SKM-1 treated with dmso at 0.1 percent for 144 hours (cell line): ENCODE data around the gene IL17RC.
"Not testable (repeated sequence)": the region's sequence is repeated elsewhere in the genome, so short reads cannot be mapped to it uniquely, and the experiment has no call there.

Experiments used
- DNase-seq: peaks from one replicate; lab custom pipeline; 2025; ENCODE audit not compliant: unreplicated experiment; lab: John Stamatoyannopoulos, UW

Gene IL17RC

GRCh38 chr3:9893739-9894138 is 23.2 kb upstream of the IL17RC start:
- no peak for DNase-seq

- DNase-seq, result not testable (repeated sequence)
These were observed 21.2 kb upstream of the IL17RC start for GRCh38 chr3:9895715-9896114.

GRCh38 chr3:9896755-9897407 is 20.0 kb upstream of the IL17RC start:
- not testable (repeated sequence) for DNase-seq

- DNase-seq, result no peak
These were observed 19.2 kb upstream of the IL17RC start for GRCh38 chr3:9897408-9898372.

- no peak for DNase-seq
These were observed 18.2 kb upstream of the IL17RC start for GRCh38 chr3:9898467-9899241.

GRCh38 chr3:9899289-9899791 is 17.6 kb upstream of the IL17RC start:
- no peak for DNase-seq

GRCh38 chr3:9900965-9901415 is 15.9 kb upstream of the IL17RC start:
- DNase-seq, result not testable (repeated sequence)

GRCh38 chr3:9901967-9902366 is 14.9 kb upstream of the IL17RC start:
- no peak for DNase-seq

GRCh38 chr3:9902372-9903237 is 14.3 kb upstream of the IL17RC start, which contains the start of gene IL17RE:
IL17RE (plus strand) TSS chr3:9902848; CDS start chr3:9902933, 85 bp downstream.
- no peak for DNase-seq

- no peak for DNase-seq
These were observed 13.7 kb upstream of the IL17RC start for GRCh38 chr3:9903238-9903624.

GRCh38 chr3:9903904-9904303 is 13.0 kb upstream of the IL17RC start:
- DNase-seq, result no peak

- no peak for DNase-seq
These were observed 10.4 kb upstream of the IL17RC start for GRCh38 chr3:9906480-9906879.

- DNase-seq, result no peak
These were observed 8.6 kb upstream of the IL17RC start for GRCh38 chr3:9908286-9908685.

GRCh38 chr3:9909221-9910013 is 7.5 kb upstream of the IL17RC start:
- no peak for DNase-seq

- DNase-seq, result no peak
These were observed 5.0 kb upstream of the IL17RC start for GRCh38 chr3:9911863-9912262.

- DNase-seq, result peak; percentile 20
These were observed 4.5 kb upstream of the IL17RC start for GRCh38 chr3:9912294-9912935.

GRCh38 chr3:9913601-9914000 is 3.3 kb upstream of the IL17RC start:
- no peak for DNase-seq

GRCh38 chr3:9914011-9914410 is 2.9 kb upstream of the IL17RC start:
- no peak for DNase-seq
